Psoas muscle (tissue), 8 donors: Measurements from ENCODE around the gene NDUFAF8. TPM values are rescaled to one million over a fixed set of nuclear protein-coding genes. Genes with fewer than 3 reads are reported as not detected.

ENCODE experiments used
- ATAC-seq, 4 donors: fragments of 200-7000 bp; cut with Tn5 transposase; one replicate each; pipeline ENCODE4 v1.9.1; 2020; ENCODE audit warnings: moderate library complexity in 3 of 4, mild to moderate bottlenecking in 2 of 4
- DNase-seq, 2 donors: peaks; one replicate each; pipeline ENCODE4 v3.0.0-alpha.2; 2020
- H3K27ac ChIP-seq: fragments of 200-600 bp; one replicate; pipeline ENCODE4 v1.8.0; 2022
- H3K27me3 ChIP-seq, 3 donors: fragments of 200-600 bp in 1 of 3; one replicate each; pipeline versions ENCODE4 v1.6.1 to v1.8.0; 2013 to 2022; ENCODE audit warnings: low read length in 2 of 3, mild to moderate bottlenecking in 2 of 3, moderate library complexity in 1 of 3; ENCODE audit not compliant: insufficient read depth in 3 of 3
- H3K36me3 ChIP-seq, 2 donors: fragments of 200-600 bp in 1 of 2; one replicate each; pipeline versions ENCODE4 v1.6.1 to v1.8.0; 2013 to 2022; ENCODE audit warnings: low read depth in 1 of 2, mild to moderate bottlenecking in 1 of 2, moderate library complexity in 1 of 2; ENCODE audit not compliant: insufficient read depth in 1 of 2
- H3K4me1 ChIP-seq: fragments of 200-600 bp; one replicate; pipeline ENCODE4 v1.8.0; 2022
- H3K4me3 ChIP-seq: fragments of 200-600 bp; one replicate; pipeline ENCODE4 v1.8.0; 2022; ENCODE audit warnings: mild to moderate bottlenecking
- H3K9me3 ChIP-seq: fragments of 200-600 bp; one replicate; pipeline ENCODE4 v1.8.0; 2022
- WGBS, 3 donors: extraction: QIAGEN DNeasy Blood & Tissue Kit; methylation state at CpG; one replicate each; pipeline versions ENCODE4 v1.1.6 to v1.1.7; 2013; 5-methylcytosine and 5-hydroxymethylcytosine counted together
- intact Hi-C, 2 donors: fragments of 100-400 bp; cut with DNase I; formaldehyde crosslinking; loops; one replicate each; pipeline versions ENCODE4 v1.11.0 to v1.14.2; 2022
- polyA plus RNA-seq, 3 donors: library from polyadenylated mRNA; stranded (reverse); fragments of 200-250 nt; gene quantifications; one replicate each; pipeline ENCODE4 v1.2.3, GENCODE V29; 2013
- total RNA-seq, 4 donors: library from RNA; stranded (reverse); fragmentation: NEBNext Ultra II Directional in 2 of 4; extraction: Animal tissue kit (Norgen Biotek cat#: 25700) in 2 of 4; gene quantifications; one replicate each; pipeline versions ENCODE4 v1.2.1 to v1.2.4, GENCODE V29; 2021 to 2023
- TF ChIP-seq, protein P1 (sequence below): fragments of 200-600 bp; IDR thresholded peaks from one replicate; pipeline ENCODE4 v1.8.0; 2022; ENCODE audit warnings: antibody characterized with exemption
- donor health status: healthy with polysubstance abuse.
- donor health status: DM: no; HTN: no; CAD: no; lungs with moderate emphysema.
- donor health status: Bipolar disorder and iron deficiency.
- donor health status: healthy.
- donor health status: DM: yes; HTN: yes; CAD: no.
- donor health status: DM: no; HTN: no; CAD: no.
- donor health status: DM: no; HTN: no; CAD: no.
- donor health status: DM: yes; HTN: yes; CAD: no.

Gene NDUFAF8
- total and polyA plus RNA-seq, 7 donors, result 42.4 to 63.8 (median 54.9) TPM

GRCh38 chr17:81235822-81236740, 3.0 kb upstream of the NDUFAF8 start:
- no peaks in the 10 kb centered on the region for H3K9me3 ChIP-seq
- DNase-seq (no peak), ATAC-seq (no peak)
- H3K36me3 ChIP-seq, result peaks cover 0 to 50% of the 10 kb centered on the region in 2 donors
- H3K4me3 ChIP-seq, result no peak overlapping the region
- TF ChIP-seq, protein P1, sequence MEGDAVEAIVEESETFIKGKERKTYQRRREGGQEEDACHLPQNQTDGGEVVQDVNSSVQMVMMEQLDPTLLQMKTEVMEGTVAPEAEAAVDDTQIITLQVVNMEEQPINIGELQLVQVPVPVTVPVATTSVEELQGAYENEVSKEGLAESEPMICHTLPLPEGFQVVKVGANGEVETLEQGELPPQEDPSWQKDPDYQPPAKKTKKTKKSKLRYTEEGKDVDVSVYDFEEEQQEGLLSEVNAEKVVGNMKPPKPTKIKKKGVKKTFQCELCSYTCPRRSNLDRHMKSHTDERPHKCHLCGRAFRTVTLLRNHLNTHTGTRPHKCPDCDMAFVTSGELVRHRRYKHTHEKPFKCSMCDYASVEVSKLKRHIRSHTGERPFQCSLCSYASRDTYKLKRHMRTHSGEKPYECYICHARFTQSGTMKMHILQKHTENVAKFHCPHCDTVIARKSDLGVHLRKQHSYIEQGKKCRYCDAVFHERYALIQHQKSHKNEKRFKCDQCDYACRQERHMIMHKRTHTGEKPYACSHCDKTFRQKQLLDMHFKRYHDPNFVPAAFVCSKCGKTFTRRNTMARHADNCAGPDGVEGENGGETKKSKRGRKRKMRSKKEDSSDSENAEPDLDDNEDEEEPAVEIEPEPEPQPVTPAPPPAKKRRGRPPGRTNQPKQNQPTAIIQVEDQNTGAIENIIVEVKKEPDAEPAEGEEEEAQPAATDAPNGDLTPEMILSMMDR, result no peak
- H3K4me1 ChIP-seq, result peaks cover 20% of the 10 kb centered on the region
- intact Hi-C loops, result no loop called here
- WGBS, 3 donors, result 90 to 91% (median 90%) methylated on average over 31 to 32 of the region's 32 CpGs
- H3K27ac ChIP-seq, result no peak overlapping the region
- no peaks in the 10 kb centered on the region for H3K27me3 ChIP-seq

- Histone ChIP-seq H3K27me3 (no peaks in the 10 kb centered on the region), H3K27ac (no peak overlapping the region), H3K9me3 (no peaks in the 10 kb centered on the region), H3K36me3 (peaks cover 0 to 48% of the 10 kb centered on the region in 2 donors), H3K4me1 (peaks cover 20% of the 10 kb centered on the region), H3K4me3 (no peak overlapping the region)
- 92 to 96% (median 93%) methylated on average over 16 to 21 of the region's 21 CpGs for WGBS, 3 donors
- no peak for ATAC-seq
- TF ChIP-seq, protein P1, result no peak
- no peak for DNase-seq
- intact Hi-C loops, result no loop called here
These were observed 2.3 kb upstream of the NDUFAF8 start for GRCh38 chr17:81236784-81237183.

DNA sequence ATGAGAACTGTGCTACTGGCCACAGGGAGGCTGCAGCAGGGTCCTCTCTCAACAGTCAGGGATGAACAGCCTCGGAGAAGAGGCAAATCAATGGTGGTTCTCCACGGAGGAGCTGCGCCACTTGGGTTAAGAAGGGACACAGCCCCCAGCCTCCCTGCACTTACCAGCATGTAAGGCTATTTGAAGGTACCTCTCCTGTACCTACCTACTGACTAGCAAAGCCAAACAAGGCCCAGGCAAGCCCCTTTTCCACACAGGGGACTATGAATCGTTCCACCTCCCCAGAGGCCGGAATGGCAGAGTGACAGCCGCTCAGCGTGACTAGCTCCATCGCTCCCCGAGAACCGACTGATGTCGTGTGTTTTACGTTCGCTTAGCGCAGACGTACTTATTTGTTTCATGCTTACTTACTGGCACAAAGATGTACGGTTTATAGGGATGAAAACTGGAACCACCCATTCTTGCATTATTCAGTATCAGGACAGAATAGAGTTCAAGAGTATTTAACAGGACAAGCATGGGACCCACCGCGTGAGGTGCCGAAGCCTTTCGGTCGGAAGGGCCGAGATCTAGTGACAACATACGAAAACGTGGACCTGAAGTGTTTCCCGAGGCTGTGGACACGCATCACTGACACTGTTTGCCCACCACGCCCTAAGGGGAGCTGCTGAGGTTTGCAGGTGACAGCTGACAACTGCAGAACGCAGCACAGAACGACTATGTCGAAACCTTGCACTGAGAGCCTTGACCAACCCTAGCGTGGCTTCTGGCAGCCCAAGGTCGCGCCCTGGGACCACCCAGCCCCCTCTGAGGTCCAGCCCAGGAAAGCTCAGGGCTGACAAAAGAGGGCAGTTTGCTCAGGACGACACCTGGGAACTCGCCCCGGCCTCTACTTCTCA, 1.3 kb upstream of the NDUFAF8 start:
- intact Hi-C loops, result no loop called here
- H3K9me3 ChIP-seq, result no peaks in the 10 kb centered on the region
- TF ChIP-seq, protein P1, result no peak
- DNase-seq, result no peak
- 50 to 56% (median 51%) methylated on average over 36 of the region's 36 CpGs for WGBS, 3 donors
- peaks cover 0 to 39% of the 10 kb centered on the region in 2 donors for H3K36me3 ChIP-seq
- H3K27ac ChIP-seq, result peak overlapping the region; percentile 96
- H3K4me3 ChIP-seq, result peak overlapping the region; percentile 91
- no peak for ATAC-seq
- peaks cover 20% of the 10 kb centered on the region for H3K4me1 ChIP-seq
- H3K27me3 ChIP-seq, result no peaks in the 10 kb centered on the region

DNA sequence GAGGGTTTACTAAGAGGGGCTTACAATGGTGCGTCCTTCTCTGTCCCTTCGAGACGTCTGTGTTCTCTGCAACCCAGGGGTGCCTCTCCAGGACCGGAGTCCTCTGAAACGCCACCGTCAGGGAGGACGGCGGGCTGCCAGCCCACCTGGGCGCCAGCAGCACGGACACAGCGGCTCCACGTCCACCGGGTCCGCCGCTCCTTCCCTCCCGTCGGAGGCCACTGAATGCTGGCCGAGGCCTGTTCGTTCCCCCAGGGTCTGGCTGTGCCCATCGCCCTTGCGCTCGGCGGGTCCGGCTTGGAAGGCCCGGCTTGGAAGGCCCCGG, 666 bp upstream of the NDUFAF8 start:
- no peaks in the 10 kb centered on the region for H3K27me3 ChIP-seq
- no peaks in the 10 kb centered on the region for H3K9me3 ChIP-seq
- intact Hi-C loops, result no loop called here
- no peak for DNase-seq
- whole genome bisulfite sequencing, 3 donors, result 0 to 1% (median 0%) methylated on average over 24 to 26 of the region's 26 CpGs
- H3K4me1 ChIP-seq, result peaks cover 20% of the 10 kb centered on the region
- ATAC-seq, result peak in 1 of 4 donors; percentile 3
- peak overlapping the region; percentile 96 for H3K27ac ChIP-seq
- peaks cover 0 to 33% of the 10 kb centered on the region in 2 donors for H3K36me3 ChIP-seq
- TF ChIP-seq, protein P1, result no peak
- peak overlapping the region; percentile 91 for H3K4me3 ChIP-seq
